Duodenal mucosa (tissue), 2 donors: ENCODE data around the gene GRID1.

Experiments used
- H3K27ac ChIP-seq: one replicate; pipeline ENCODE4 v1.7.0; 2013; ENCODE audit warnings: low read depth, low read length
- H3K27me3 ChIP-seq, 2 donors: one replicate each; pipeline ENCODE4 v1.7.0; 2013; ENCODE audit warnings: low read length in 2 of 2, control low read depth in 1 of 2; ENCODE audit not compliant: insufficient read depth in 2 of 2, control insufficient read depth in 1 of 2
- H3K36me3 ChIP-seq, 2 donors: one replicate each; pipeline ENCODE4 v1.7.0; 2013; ENCODE audit warnings: low read length in 2 of 2, control low read depth in 1 of 2; ENCODE audit not compliant: insufficient read depth in 2 of 2, control insufficient read depth in 1 of 2
- H3K4me1 ChIP-seq, 2 donors: one replicate each; pipeline ENCODE4 v1.7.0; 2013; ENCODE audit warnings: low read length in 2 of 2, control low read depth in 1 of 2; ENCODE audit not compliant: insufficient read depth in 2 of 2, control insufficient read depth in 1 of 2
- H3K4me3 ChIP-seq, 2 donors: one replicate each; pipeline ENCODE4 v1.7.0; 2013; ENCODE audit warnings: low read length in 2 of 2, low read depth in 1 of 2
- H3K9ac ChIP-seq, 2 donors: one replicate each; pipeline ENCODE4 v1.7.0; 2013; ENCODE audit warnings: low read length in 2 of 2, low read depth in 1 of 2
- H3K9me3 ChIP-seq, 2 donors: one replicate each; pipeline ENCODE4 v1.7.0; 2013; ENCODE audit warnings: low read length in 2 of 2, control low read depth in 1 of 2; ENCODE audit not compliant: control insufficient read depth in 1 of 2

Gene GRID1

DNA sequence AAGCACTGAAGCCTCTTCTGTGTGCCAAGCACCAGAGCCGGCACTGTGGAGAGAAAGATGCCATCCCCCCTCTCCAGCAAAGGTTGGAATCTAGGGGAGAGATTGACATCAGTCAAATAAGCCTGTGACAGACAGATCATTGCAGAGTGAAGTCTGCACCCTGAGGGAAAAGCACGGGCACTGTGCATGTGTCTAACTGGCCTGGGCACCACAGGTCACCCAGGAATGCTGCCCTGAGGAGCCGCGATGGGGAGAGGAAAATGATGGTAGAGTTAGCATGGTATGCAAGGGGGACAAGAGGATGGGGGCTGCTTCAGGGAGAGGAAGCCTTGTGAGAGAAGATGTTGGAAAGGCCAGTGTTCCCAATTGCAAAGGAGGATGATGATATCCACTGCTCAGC is 261.0 kb downstream of the GRID1 start:
- no peaks in the 10 kb centered on the region for H3K9me3 ChIP-seq
- H3K9ac ChIP-seq = no peak overlapping the region
- no peaks in the 10 kb centered on the region for H3K36me3 ChIP-seq
- no peaks in the 10 kb centered on the region for H3K27me3 ChIP-seq
- no peak overlapping the region for H3K4me3 ChIP-seq
- H3K27ac ChIP-seq = no peak overlapping the region
- H3K4me1 ChIP-seq = peaks cover 0 to 6% of the 10 kb centered on the region in 2 donors

DNA sequence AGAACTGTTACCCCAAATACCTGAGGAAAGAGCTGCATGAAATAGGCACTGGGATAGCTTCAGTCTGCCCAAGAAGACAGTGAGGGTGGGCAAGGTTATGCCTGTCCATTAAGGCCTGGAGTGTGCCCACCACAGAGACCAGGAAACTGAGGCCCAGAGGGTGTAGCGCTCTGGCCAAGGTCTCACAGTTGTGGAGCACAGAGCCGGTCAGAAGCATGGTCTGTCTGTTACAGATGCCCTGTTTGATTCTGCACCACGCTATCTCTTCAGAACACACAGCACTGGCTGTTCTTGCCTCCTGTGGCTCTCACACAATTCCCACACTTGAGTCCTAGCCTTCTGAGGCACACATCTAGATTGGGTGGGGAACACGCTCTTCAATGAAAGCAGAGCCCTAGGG is 261.4 kb downstream of the GRID1 start:
- Histone ChIP-seq H3K27me3 (no peaks in the 10 kb centered on the region), H3K9me3 (no peaks in the 10 kb centered on the region), H3K4me3 (no peak overlapping the region), H3K4me1 (peaks cover 0 to 6% of the 10 kb centered on the region in 2 donors), H3K27ac (no peak overlapping the region), H3K36me3 (no peaks in the 10 kb centered on the region), H3K9ac (no peak overlapping the region)

- H3K4me1 ChIP-seq = peaks cover 0 to 6% of the 10 kb centered on the region in 2 donors
- no peak overlapping the region for H3K9ac ChIP-seq
- no peak overlapping the region for H3K4me3 ChIP-seq
- no peaks in the 10 kb centered on the region for H3K9me3 ChIP-seq
- H3K27me3 ChIP-seq = no peaks in the 10 kb centered on the region
- no peaks in the 10 kb centered on the region for H3K36me3 ChIP-seq
- H3K27ac ChIP-seq = no peak overlapping the region
These were observed 261.9 kb downstream of the GRID1 start for GRCh38 chr10:86104611-86105145.

- Histone ChIP-seq H3K27ac (no peak overlapping the region), H3K9me3 (no peaks in the 10 kb centered on the region), H3K4me3 (no peak overlapping the region), H3K9ac (no peak overlapping the region), H3K36me3 (no peaks in the 10 kb centered on the region), H3K27me3 (no peaks in the 10 kb centered on the region), H3K4me1 (peaks cover 0 to 6% of the 10 kb centered on the region in 2 donors)
These were observed 262.4 kb downstream of the GRID1 start for GRCh38 chr10:86104156-86104555.

- H3K27ac ChIP-seq = no peak overlapping the region
These were observed 263.0 kb downstream of the GRID1 start for GRCh38 chr10:86103391-86104101.

GRCh38 chr10:86102451-86102850 is 264.1 kb downstream of the GRID1 start:
- H3K4me1 ChIP-seq = peaks cover 0 to 6% of the 10 kb centered on the region in 2 donors
- no peak overlapping the region for H3K27ac ChIP-seq
- H3K4me3 ChIP-seq = no peak overlapping the region
- H3K36me3 ChIP-seq = no peaks in the 10 kb centered on the region
- no peak overlapping the region for H3K9ac ChIP-seq
- H3K27me3 ChIP-seq = no peaks in the 10 kb centered on the region
- no peaks in the 10 kb centered on the region for H3K9me3 ChIP-seq

More at GRCh38 chr10:86103391-86104101, 263.0 kb downstream of the GRID1 start:
- Histone ChIP-seq H3K27me3 (no peaks in the 10 kb centered on the region), H3K4me1 (peaks cover 0 to 6% of the 10 kb centered on the region in 2 donors), H3K9me3 (no peaks in the 10 kb centered on the region), H3K36me3 (no peaks in the 10 kb centered on the region), H3K9ac (no peak overlapping the region), H3K4me3 (no peak overlapping the region)

DNA sequence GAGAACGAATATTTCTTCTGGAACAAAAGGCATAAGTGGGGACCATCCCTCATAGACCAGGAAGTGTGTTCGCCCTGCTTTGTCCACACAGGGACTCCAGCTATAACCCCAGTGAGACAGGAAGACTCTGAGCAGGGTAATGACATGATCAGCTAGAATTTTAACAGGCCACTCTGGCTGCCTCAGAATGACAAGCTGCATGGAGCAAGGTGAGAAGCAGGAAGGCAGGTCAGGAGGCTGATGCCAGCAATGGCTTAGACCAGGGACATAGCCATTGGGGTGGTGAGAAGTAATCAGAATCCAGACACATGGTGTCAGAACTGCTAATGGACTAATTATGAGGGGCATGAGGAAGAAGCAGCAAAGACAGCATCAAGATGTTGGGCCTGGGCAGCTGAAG is 264.6 kb downstream of the GRID1 start:
- H3K4me3 ChIP-seq = no peak overlapping the region
- H3K27me3 ChIP-seq = no peaks in the 10 kb centered on the region
- no peak overlapping the region for H3K27ac ChIP-seq
- peaks cover 0 to 3% of the 10 kb centered on the region in 2 donors for H3K4me1 ChIP-seq
- H3K36me3 ChIP-seq = no peaks in the 10 kb centered on the region
- no peak overlapping the region for H3K9ac ChIP-seq
- H3K9me3 ChIP-seq = no peaks in the 10 kb centered on the region

DNA sequence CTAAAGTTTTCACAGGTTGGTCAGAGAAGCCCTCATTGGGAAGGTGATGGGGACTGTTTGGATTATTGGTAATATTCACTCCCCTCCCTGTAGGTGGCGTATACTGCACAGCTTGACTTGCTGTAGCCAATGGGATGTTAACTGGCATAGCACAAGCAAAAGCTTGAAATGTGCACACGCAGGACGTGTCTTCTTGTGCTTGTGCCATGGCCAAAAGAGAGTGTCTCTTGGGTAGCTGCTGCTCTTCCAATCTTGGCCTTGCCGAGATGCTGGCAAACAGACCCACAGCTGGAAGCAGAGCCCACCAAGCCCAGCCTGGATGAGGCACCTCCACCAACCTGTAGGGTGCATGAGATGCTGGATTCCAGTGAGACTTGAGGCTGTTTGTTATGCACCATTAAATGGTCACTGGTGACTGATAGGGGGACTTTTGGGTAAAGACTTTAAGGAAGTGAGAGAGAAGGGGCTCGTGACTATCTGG is 266.0 kb downstream of the GRID1 start:
- Histone ChIP-seq H3K9me3 (no peaks in the 10 kb centered on the region), H3K9ac (no peak overlapping the region), H3K4me1 (no peaks in the 10 kb centered on the region), H3K27ac (no peak overlapping the region), H3K27me3 (no peaks in the 10 kb centered on the region), H3K36me3 (no peaks in the 10 kb centered on the region), H3K4me3 (no peak overlapping the region)

DNA sequence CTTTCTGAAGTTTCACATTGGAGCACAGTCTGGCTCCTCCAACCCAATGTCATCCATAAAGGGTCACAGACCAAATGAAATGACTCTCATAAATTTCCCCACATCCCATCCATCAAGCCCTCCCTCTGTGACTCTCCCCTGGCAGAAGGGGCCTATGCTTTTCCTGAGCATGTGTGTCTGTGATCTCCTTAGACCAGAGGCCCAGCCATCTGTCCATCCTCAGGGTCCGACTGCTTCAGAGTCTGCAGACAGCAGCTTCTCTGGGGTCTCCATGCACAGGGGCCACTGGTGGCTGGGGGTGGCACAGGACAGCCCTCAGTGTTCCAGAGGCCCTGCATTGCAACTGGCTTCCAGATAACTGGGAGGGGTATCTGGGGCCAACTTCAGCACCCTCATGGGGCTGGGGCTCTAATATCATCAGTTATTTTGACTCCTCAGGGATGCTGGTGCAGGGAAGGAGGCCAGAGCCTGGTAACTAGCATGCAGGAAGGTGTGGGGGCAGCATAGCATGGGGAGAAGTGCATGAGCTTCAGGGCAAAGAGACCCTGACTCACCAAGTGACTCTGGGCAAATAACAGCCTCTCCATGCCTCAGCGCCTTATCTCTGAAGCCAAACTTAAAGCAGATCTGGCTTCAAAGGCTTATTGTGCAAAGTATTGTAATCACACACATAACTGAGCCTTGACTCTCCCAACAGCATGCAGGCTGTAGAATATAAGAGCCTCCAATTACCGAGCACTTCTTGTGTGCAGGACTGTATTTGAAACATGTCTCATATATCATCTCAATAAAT is 266.9 kb downstream of the GRID1 start:
- H3K9ac ChIP-seq = no peak overlapping the region
- no peaks in the 10 kb centered on the region for H3K9me3 ChIP-seq
- no peak overlapping the region for H3K27ac ChIP-seq
- no peaks in the 10 kb centered on the region for H3K36me3 ChIP-seq
- no peak overlapping the region for H3K4me3 ChIP-seq
- H3K4me1 ChIP-seq = no peaks in the 10 kb centered on the region
- H3K27me3 ChIP-seq = no peaks in the 10 kb centered on the region

DNA sequence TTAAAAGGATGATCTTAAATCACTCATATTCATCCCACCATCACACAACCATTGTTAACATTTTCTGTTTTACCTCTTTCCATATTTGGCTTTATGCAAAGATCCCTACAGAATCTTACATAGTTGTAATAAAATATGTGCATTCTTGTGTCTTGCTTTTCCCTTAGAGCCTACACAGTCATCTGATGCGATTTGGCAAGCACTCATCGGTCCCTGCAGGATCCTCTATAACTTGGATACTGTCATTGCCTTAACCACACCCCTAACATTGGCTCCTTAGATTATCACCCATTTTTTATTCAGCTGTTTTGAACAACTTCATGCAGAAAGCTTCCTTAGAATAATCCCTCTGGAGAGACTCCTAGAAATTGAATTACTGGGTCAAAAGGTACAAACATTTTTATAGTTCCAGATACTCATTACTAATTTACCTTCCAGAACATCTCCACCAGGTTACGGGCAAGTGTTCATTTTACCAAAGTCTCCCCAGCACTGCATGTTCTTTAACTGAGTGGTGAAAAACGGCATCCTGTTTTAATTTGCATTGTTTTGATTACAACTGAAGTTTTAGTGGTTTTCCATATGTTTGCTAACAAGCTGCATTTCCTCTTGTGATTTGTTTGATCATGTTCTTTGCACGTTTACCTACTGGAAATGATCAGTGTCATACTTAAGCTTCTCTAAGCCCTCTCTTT is 268.3 kb downstream of the GRID1 start:
- H3K27me3 ChIP-seq = no peaks in the 10 kb centered on the region
- no peaks in the 10 kb centered on the region for H3K36me3 ChIP-seq
- H3K4me3 ChIP-seq = no peak overlapping the region
- no peaks in the 10 kb centered on the region for H3K4me1 ChIP-seq
- H3K27ac ChIP-seq = no peak overlapping the region
- H3K9me3 ChIP-seq = no peaks in the 10 kb centered on the region
- H3K9ac ChIP-seq = no peak overlapping the region
